ENCODE measurements around the gene CLOCK.

CLOCK gene

DNA sequence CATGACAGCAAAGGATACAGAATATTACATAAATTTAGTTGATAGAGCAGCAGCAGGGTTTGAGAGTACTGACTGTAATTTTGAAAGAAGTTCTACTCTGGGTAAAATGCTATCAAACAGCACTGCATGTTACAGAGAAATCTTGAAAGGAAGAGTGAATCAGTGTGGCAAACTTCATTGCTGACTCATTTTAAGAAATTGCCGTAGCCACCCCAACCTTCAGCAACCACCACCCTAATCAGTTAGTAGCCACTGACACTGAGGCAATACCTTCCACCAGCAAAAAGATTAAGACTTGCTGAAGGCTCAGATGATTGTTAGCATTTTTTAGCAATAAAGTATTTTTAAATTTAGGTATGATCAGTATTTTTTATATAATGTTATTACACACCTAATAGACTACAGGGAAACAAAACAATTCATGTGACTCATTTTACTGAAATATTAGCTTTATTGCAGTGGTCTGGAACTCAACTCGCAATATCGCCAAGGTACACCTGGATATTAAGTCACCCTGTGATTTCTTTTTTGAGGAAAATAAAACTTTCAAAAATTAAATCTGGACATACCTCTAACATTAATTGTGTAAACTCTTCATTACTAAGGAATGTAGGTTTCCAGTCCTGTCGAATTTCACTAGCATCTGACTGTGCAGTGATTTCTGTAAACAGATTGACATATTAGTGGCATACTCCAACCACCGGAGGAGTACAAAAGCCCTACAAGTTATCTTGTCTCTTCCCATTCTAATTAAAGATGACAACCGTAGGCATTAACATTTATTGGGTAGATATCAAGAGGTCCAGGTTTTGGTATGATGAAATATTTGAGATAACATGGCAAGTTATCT lies 71.1 kb downstream of the CLOCK start:
- DNase-seq, result peak; percentile 7

DNA sequence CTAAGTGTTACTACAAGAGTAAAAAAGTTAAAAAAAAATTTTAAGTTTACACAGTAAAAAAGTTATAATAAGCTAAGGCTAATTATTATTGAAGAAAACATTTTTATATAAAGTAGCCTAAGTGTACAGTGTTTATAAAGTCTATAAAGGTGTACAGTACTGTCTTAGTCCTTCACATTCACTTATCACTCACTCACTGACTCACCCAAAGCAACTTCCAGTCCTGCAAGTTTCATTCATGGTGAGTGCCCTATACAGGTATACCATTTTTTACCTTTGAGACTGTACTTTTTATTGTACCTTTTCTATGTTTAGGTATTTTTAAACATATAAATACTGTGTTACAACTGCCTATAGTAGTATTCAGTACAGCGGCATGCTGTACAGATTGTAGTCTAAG lies 76.7 kb downstream of the CLOCK start:
- DNase-seq, result no peak

DNA sequence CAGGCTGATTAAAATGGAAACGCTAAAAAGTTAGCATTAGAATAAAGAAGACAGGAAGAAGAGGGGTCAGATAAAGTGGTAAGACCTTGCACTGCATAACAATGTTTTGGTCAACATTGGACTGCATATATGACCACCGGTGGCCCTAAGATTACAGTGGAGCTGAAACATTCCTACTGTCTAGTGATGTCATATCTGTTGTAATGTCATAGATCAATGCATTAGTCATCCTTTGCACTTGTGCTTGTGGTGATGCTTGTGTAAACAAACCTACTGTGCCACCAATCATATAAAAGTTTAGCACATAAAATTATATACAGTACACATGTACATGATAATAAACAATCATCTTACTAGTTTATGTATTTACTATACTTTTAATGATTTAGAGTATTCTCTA lies 78.0 kb downstream of the CLOCK start:
- no peak for DNase-seq

DNA sequence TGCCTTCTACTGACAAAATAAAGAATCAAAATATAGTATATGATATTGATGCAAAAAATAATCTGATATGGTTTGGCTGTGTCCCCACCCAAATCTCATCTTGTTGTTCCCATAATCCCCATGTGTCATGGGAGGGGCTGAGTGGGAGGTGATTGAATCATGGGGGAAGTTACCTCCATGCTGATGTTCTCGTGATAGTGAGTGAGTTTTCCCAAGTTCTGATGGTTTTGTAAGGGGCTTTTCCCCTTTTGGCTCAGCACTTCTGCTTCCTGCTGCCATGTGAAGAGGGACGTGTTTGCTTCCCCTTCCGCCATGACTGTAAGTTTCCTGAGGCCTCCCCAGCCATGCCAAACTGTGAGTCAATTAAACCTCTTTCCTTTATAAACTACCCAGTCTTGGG lies 80.7 kb downstream of the CLOCK start:
- DNase-seq, result no peak

DNA sequence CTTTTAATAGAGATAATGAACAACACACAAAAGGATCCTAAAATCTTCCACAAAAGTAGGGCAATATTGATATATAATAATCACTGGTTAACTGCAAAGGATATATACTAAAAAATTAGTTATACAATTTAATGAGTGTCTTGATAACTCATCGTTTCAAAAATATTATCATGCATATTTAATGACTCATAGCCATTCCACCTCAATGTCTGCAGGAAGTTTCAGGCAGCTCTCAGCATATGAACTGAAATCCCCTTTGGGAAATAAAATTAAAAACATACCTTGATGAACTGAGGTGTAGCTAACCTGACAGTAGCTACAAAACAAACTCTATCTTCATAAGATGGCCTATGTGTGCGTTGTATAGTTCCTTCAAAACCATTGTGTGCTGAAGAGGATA lies 88.1 kb downstream of the CLOCK start:
- DNase-seq, result no peak

DNA sequence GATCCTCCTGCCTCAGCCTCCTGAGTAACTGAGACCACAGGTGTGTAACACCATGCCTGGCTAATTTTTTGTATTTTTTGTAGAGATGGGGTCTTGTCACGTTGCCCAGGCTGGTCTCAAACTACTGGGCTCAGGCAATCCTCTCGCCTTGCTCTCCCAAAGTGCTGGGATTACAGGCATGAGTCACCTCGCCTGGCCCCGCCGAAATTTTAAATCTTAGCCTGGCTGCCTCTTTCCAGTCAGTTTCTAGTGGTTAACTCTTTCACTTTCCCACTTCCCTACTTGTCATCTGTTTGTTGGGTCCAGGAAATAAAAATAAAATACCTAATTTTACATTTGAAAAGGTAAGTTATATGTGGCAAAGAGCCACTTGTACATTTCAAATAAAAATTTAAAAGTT lies 88.5 kb downstream of the CLOCK start:
- no peak for DNase-seq

DNA sequence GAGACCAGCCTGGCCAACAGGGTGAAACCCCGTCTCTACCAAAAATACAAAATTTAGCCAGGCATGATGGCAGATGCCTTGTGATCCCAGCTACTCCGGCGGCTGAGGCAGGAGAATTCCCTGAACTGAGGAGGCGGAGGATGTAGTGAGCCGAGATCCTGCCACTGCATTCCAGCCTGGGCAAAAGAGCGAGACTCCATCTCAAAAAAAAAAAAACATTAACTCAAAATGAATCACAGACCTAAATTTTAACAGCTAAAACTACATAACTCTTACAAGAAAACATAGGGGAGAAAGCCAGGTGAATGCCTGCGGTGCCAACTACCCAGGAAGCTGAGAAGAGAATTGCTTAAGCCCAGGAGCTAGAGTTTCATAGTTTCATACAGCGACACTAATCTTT lies 96.1 kb downstream of the CLOCK start:
- no peak for DNase-seq

DNA sequence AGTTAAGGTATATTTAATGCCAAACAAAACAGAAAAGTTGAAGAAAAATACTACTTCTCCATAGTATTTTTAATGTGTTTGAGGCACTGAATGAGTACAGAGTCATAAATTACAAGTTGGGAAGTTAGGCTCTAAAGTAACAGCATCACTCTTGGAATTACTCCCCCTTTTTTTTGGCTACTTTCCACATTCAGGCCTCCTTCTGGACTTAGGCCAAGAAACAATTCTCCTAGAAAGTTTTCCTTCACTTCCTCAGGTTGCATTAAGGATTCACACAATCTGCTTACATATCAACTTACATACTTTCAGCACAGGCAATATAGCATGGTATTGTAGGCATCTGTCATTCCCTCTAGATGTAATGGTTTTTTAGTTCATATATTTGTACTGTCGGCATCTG lies 98.9 kb downstream of the CLOCK start:
- no peak for DNase-seq

DNA sequence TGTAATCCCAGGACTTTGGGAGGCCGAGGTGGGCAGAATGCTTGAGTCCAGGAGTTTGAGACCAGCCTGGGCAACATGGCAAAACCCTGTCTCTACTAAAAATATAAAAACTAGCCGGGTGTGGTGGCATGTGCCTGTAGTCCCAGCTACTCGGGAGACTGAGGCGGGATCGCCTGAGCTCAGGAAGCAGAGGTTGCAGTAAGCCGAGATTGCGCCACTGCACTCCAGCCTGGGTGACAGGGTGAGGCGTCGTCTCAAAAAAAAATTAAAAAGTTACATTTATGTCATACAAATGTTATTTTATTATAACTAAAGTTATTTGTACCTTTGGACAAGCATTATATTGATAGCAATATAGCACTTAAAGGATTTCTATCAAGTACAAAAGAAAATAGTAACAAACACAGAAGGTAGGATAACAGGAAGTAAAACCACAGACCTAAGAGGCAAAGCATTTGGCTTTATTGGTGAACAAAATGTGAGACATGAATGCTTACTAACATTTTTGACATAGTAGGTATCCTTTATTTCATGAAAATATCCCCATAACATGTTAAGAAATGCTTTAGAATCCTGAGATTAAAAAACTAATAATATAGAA lies 99.5 kb downstream of the CLOCK start:
- DNase-seq, result no peak

DNA sequence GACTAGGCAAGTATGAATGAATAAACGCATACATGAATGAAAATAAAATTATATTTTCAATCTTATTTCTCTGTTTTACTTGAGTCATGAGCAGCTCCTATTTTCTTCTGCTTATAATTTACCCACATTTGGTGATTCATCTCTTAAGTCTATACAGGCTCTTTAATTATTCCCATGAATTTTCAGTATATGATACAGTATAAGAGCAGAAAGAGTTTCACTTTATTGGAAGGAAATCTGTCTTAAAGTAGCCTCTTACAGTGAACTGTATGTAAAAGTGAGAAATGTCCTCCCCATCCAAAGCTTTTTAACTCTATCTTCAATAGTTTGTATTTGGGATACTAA lies 100.2 kb downstream of the CLOCK start:
- DNase-seq, result no peak

DNA sequence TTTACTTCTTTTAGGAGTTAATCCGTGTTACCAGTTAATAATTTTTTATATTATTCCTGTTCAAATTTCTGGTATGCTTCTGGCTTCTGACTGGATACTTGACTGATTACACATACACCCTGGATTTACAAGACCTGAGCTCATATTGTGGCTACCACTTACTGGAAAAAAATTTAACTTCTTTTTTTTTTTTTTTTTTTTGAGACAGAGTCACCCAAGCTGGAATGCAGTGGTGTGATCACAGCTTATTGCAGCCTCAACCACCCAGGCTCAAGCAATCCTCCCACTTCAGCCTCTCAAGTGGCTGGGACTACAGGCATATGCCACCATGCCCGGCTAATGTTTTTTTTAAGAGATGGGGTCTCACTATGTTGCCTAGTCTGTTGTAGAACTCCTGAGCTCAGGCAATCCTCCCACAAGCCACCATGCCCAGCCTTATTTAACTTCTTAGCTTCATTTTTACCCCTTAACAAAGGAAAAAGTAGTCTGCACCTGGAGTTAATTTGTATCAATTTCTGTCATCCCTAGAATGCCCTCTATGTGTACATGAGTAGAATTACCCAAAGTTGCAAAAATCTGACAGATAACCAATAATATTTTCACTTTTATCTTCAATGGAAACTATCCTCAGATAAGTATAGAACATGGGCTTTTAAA lies 100.7 kb downstream of the CLOCK start:
- DNase-seq, result peak; percentile 30

DNA sequence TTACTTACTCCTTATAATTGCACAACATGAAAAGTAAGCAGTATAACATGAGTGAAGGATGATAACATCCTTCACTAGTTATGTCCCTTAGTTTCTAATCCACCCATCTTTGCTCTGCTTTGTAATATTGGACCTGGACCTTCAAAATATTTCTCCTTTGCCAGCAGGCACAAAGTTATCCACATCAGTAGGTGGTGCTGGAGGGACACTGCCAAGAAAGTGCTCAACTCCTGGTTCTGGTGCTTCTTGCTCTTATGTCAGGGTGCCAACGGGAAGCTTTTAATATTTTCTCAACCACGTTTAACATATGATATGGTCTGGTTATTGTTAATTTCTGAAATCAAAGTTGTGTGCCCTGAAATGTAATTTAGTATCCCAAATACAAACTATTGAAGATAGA lies 101.9 kb downstream of the CLOCK start:
- peak; percentile 45 for DNase-seq

DNA sequence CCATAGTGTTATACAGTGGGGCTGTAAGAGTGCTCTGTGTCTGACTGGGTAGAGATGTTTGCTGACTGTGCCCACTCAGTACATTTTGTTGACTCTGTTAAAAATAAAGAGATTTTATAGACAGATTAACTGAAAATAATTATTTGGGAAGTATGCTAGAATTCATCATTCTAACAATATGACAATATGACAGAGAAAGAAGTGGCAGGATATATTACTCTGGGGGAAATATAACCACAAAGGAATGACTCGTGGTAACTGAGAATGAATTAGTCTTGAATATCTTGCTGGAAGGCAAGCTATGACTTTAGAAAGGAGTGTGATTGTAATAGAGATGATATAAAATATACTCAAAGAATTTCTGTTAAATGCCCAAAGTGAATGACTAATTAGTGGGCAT lies 104.2 kb downstream of the CLOCK start:
- DNase-seq, result no peak

DNA sequence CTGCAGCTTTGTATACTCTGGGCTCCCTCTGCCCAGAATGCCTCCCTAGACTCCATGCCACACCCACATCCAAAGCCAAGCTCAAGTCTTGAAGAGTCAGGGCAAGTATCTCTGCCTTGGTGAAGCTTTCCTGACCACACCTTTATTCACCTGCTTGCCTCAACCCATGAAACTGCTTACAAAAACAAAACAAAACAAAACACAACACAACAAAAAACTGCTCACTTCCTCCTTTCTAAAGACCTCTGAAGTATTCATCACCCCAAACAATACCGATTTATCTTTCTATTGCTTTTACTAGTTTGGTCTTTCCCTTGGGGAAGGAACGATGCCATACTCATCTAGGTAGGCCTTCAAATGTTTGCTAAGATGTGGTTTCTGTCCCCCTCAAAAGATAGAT lies 105.9 kb downstream of the CLOCK start:
- no peak for DNase-seq

DNA sequence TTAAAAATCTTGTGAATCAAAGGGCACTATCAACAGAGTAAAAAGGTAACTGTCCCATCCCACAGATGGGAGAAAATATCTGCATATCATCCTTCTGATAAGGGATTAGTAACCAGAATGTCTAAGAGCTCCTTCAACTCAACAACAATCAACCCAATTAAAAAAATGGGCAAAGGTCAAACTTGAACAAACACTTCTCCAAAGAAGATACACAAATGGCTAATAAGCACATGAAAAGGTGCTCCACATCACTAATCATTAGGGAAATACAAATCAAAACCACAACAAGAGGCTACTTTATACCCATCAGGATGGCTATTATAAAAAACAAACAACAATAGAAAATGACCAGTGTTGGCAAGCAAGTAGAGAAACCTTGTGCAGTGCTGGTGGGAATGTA lies 107.7 kb downstream of the CLOCK start:
- DNase-seq, result no peak

DNA sequence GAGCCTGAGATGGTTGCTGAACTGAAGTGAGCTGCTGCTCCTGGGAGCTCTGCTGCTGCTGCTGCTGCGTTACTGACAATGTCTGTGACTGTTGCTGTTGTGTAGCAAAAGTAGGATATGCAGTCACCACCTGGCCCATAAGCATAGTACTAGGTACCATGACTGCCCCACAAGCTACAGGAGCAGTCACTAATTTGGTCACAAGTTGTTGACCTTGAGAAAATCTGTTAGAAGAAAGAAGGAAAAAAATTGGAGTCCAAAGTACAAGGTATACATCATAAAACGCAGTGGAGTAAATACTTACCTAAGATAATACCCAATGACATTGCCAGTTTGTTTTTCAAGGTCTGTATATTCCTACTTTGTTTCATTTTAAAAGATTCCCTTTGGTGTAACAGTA lies 108.4 kb downstream of the CLOCK start:
- no peak for DNase-seq

DNA sequence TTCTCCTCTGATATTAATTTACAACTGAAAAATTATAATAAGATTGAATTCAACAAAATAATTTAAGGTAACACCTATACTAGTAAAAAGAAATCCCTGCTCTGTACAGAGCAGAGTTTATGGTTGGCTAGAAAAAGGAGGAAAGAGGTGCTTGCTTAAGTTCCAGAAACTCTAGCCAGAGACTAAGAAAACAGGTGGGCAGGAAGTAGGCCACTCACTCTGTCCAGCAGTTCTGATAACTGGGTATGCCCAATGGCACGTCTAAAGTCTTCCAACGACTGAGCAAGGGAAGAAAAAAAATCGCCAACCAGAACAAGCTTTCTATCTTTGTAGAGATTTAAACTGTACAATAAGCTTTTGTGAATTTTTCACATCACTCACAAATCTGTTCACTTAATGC lies 108.9 kb downstream of the CLOCK start:
- DNase-seq, result no peak

DNA sequence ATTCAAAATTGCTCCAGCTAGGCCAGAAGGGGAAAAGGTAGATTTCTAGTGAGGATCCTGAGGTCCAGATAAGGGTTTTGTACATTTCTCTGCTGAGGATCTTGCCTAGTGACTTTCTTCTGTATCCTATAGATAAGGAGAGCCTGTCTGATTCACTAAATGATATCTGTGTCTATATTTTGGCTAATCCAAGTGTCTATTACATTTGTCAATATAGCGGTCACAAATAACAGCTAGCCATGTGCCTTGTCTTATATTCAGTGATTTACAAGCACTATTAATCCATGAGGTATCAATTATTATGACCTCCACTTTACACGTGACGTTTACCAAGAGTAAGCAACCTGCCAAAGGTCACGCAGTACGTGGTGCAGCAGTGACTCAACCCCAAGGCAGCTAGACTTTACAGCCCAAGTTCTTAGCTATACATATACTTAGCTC lies 109.3 kb downstream of the CLOCK start:
- peak; percentile 31 for DNase-seq

DNA sequence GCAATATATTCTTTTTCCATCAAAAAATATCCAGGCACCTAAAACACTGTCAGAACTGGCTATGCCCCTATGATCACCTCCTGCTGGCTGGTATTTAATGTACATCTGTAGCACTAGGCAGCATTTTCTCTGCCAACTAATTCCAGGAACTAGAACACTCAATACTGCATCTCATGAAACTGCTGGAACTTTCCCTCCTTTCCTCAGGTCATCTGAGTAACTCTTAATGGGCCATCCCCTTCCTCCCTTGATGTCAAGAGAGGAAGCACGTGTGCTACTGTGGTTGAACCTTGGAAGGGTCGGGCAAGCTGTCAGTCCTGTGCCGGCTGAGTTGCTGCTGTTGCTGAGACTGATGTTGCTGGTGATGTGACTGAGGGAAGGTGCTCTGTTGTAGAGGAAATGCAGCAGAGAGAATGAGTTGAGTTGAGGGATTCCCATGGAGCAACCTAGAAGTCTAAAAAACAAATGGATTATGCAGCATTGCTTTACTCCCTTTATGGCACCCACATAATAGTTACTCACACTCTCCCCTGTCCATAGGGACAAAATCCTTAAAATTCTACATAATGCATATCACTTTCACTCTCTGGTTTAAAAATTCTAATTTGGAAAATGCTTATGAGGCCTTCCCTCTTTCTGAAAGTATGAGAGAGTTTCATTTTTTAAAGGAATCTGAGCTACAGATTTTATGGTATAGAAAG lies 111.4 kb downstream of the CLOCK start:
- DNase-seq, result peak; percentile 43

DNA sequence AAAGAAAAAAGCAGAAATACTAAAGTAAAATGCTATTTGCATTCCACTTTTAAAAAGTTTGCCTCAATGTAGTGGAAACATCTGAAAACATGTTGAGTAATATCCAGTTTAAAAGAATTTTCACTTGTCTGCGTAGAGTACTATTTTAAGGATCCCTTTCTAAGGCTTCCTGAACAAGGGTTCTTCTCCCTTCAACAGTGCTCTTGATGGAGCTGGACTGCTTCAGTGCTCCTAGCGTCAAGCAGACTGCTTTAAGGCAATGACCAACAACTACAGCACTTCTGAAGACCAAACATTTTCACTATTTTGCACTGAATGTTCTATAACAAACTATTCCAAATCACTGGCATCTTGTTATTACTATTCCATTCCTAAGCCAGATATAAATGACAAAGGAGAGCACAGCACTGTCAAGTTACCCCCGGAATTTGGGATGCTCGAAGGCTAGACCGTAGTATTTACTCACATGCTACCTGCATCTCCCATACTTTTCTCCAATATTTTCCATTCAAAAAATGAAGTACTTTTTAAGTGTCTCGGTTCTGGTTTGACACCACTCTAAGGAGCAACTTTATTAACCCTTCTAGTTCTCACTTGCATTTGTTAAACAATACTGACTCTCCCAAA lies 114.9 kb downstream of the CLOCK start:
- no peak for DNase-seq

DNA sequence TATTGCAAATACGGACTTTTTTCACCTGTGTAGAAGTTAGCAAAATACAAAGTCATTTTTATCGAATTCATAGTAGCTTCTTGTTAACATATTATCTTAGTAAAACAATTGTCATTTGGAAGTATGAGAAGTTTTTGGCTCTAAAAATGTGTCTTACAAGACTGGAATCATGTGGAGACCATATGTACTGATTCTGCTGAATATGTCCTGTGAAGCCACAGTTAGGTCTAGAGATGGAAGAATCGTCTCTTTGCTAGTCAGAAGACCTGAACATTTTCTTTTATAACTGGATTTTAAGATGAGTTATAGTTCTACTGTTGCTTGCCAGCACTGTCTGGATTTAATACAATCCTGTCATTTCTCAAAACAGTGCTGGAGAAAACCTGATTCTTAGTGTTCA lies 121.9 kb downstream of the CLOCK start:
- DNase-seq, result no peak

DNA sequence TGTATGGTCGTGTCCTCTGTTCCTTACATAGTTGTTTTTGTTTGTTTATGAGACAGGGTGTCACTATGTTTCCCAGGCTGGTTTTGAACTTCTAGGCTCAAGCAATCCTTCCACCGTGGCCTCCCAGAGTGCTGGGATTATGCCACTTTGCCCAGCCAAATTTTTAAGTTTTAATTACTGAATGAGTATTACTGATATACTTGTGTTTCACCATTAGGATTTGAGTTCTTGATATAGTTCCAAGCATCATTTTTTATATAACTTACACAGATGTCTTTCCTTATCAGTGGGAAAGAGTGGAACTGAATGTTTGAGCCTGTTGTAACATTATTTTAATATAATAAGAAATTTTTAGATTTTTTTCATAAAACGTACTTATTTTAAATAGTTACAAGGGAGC lies 130.5 kb downstream of the CLOCK start:
- DNase-seq, result no peak

DNA sequence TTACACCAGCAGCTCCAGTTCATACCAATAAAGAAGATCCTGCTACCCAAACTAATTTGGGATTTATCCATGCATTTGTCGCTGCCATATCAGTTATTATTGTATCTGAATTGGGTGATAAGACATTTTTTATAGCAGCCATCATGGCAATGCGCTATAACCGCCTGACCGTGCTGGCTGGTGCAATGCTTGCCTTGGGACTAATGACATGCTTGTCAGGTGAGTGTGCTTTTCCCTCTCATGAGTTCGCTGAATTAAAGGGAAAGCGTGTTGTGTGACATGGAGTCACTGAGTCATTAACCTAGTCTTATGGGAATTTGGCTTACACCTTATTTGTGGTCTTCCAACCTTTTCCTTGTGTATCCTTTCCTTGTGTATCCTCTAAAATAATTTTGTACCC lies 135.1 kb downstream of the CLOCK start:
- DNase-seq, result no peak

All from hematopoietic multipotent progenitor cell treated with erythropoietin and hydrocortisone succinate and interleukin-3 and kit ligand, for 6 days (in vitro differentiated cells).